OCI-LY3 (cell line): ENCODE measurements around the gene SLC2A6.

ENCODE experiments used
- H2AFZ ChIP-seq: fragments of 200-600, 300-600 bp; shearing (Covaris generic); 2 replicates; pipeline ENCODE4 v1.6.0; 2014; ENCODE audit warnings: antibody characterized with exemption, low read depth, low read length
- H3K27ac ChIP-seq: fragments of 200-600, 300-600 bp; sonication (generic); 2 replicates; pipeline ENCODE4 v1.5.1; 2014; ENCODE audit warnings: mild to moderate bottlenecking, low read length, moderate library complexity, mixed read lengths
- H3K27me3 ChIP-seq: fragments of 200-600, 300-600 bp; sonication (generic); 2 replicates; pipeline ENCODE4 v1.6.1; 2014; ENCODE audit warnings: low read depth, low read length, mixed read lengths
- H3K36me3 ChIP-seq: fragments of 200-600, 300-600 bp; sonication (generic); replicated peaks from 2 replicates; pipeline ENCODE3; 2014; ENCODE audit warnings: low read depth, low read length, mixed read lengths
- H3K4me1 ChIP-seq: fragments of 300-600, 200-600 bp; sonication (generic); 2 replicates; pipeline ENCODE4 v1.6.1; 2014; ENCODE audit warnings: low read length, mixed read lengths
- H3K4me2 ChIP-seq: fragments of 200-600, 300-600 bp; sonication (generic); 2 replicates; pipeline ENCODE4 v1.6.1; 2014; ENCODE audit warnings: low read length, mixed read lengths
- H3K4me3 ChIP-seq: fragments of 300-600, 200-600 bp; sonication (generic); 2 replicates; pipeline ENCODE4 v1.5.1; 2014; ENCODE audit warnings: antibody characterized with exemption, mild to moderate bottlenecking, low read length, moderate library complexity
- H3K79me2 ChIP-seq: fragments of 300-600, 200-600 bp; shearing (Covaris generic); 2 replicates; pipeline ENCODE4 v1.6.1; 2014; ENCODE audit warnings: mild to moderate bottlenecking, low read length, mixed read lengths
- H3K9ac ChIP-seq: fragments of 300-600, 200-600 bp; shearing (Covaris generic); 2 replicates; pipeline ENCODE4 v1.6.0; 2014; ENCODE audit warnings: mild to moderate bottlenecking, low read length, moderate library complexity
- H3K9me3 ChIP-seq: fragments of 200-600, 300-600 bp; shearing (Covaris generic); 2 replicates; pipeline ENCODE4 v1.6.1; 2014; ENCODE audit warnings: low read length, mixed read lengths; ENCODE audit not compliant: insufficient read depth
- H4K20me1 ChIP-seq: fragments of 200-600, 300-600 bp; sonication (generic); 2 replicates; pipeline ENCODE4 v1.6.1; 2016; ENCODE audit warnings: low read length, mixed read lengths; ENCODE audit not compliant: insufficient read depth
- EZH2phosphoT487 ChIP-seq: fragments of 200-600 bp; shearing (Covaris generic); IDR thresholded peaks from 2 replicates; pipeline ENCODE4 v1.6.1; 2018; ENCODE audit warnings: antibody characterized with exemption, mixed run types, low read depth
- TF ChIP-seq, protein P1 (sequence below): fragments of 200-600, 300-600 bp; sonication (generic); IDR thresholded peaks from 2 replicates; pipeline ENCODE4 v1.5.1; 2014; ENCODE audit warnings: antibody characterized with exemption, low read length, low read depth

The SLC2A6 gene

GRCh38 chr9:133492061-133493021 lies 13.4 kb upstream of the SLC2A6 start:
- H3K36me3 ChIP-seq = no peaks in the 10 kb centered on the region
- no peak overlapping the region for H3K9ac ChIP-seq
- no peaks in the 10 kb centered on the region for H3K79me2 ChIP-seq

GRCh38 chr9:133491656-133491925 lies 12.7 kb upstream of the SLC2A6 start:
- no peaks in the 10 kb centered on the region for H3K9me3 ChIP-seq
- no peak overlapping the region for H3K4me2 ChIP-seq
- no peaks in the 10 kb centered on the region for H4K20me1 ChIP-seq
- H3K27ac ChIP-seq = no peak overlapping the region
- H3K36me3 ChIP-seq = no peaks in the 10 kb centered on the region
- peaks cover 13% of the 10 kb centered on the region for H3K27me3 ChIP-seq
- no peak overlapping the region for H3K9ac ChIP-seq
- H2AFZ ChIP-seq = no peak overlapping the region
- no peaks in the 10 kb centered on the region for H3K4me1 ChIP-seq
- H3K4me3 ChIP-seq = no peak overlapping the region
- TF ChIP-seq, protein P1, sequence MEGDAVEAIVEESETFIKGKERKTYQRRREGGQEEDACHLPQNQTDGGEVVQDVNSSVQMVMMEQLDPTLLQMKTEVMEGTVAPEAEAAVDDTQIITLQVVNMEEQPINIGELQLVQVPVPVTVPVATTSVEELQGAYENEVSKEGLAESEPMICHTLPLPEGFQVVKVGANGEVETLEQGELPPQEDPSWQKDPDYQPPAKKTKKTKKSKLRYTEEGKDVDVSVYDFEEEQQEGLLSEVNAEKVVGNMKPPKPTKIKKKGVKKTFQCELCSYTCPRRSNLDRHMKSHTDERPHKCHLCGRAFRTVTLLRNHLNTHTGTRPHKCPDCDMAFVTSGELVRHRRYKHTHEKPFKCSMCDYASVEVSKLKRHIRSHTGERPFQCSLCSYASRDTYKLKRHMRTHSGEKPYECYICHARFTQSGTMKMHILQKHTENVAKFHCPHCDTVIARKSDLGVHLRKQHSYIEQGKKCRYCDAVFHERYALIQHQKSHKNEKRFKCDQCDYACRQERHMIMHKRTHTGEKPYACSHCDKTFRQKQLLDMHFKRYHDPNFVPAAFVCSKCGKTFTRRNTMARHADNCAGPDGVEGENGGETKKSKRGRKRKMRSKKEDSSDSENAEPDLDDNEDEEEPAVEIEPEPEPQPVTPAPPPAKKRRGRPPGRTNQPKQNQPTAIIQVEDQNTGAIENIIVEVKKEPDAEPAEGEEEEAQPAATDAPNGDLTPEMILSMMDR = no peak
- no peak for TF ChIP-seq EZH2phosphoT487
- H3K79me2 ChIP-seq = no peaks in the 10 kb centered on the region

More at GRCh38 chr9:133492061-133493021, 13.4 kb upstream of the SLC2A6 start:
- Histone ChIP-seq H3K9me3 (no peaks in the 10 kb centered on the region), H3K27me3 (peaks cover 13% of the 10 kb centered on the region), H3K27ac (no peak overlapping the region), H3K4me3 (no peak overlapping the region), H4K20me1 (no peaks in the 10 kb centered on the region), H2AFZ (no peak overlapping the region), H3K4me2 (no peak overlapping the region), H3K4me1 (no peaks in the 10 kb centered on the region)
- TF ChIP-seq, protein P1 = no peak
- no peak for TF ChIP-seq EZH2phosphoT487

DNA sequence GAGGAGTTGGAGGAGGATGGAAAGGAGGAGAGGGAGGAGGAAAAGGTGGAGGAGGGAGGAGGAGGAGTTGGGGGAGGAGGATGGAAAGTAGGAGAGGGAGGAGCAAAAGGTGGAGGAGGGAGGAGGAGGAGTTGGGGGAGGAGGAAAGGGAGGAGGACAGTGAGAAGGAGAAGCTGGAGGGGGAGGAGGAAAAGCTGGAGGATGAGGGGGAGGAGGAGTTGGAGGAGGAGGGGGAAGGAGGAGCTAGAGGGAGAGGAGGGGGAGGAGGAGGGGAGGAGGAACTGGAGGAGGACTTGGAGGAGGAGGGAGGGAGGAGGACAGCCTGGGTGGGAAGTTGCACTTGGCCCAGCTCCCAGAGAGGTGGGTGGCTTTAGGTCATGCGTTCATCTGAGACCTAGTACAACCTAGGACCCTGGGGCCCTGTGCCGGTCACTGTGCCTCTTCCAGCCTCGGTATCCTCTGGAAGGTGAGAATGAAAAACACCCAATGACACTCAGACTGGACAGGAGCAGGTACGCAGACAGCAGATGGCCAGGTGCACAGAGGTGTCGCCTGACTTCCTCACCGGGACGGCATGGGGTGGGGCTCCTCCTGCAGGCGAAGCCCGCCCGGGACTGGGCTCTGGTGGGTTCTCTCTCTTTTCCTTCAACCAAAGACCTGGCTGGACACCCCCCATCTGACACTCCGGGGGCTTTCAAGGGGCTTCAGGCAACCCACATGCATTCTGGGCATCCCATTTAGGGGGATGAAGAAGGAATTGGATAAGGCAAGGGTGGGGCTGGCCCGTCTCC lies 12.2 kb upstream of the SLC2A6 start:
- peaks cover 13% of the 10 kb centered on the region for H3K27me3 ChIP-seq
- no peak overlapping the region for H3K4me3 ChIP-seq
- no peak overlapping the region for H3K27ac ChIP-seq
- no peak overlapping the region for H3K9ac ChIP-seq
- no peaks in the 10 kb centered on the region for H4K20me1 ChIP-seq
- H3K36me3 ChIP-seq = no peaks in the 10 kb centered on the region
- H3K4me1 ChIP-seq = peaks cover 2% of the 10 kb centered on the region
- no peaks in the 10 kb centered on the region for H3K79me2 ChIP-seq
- H3K4me2 ChIP-seq = no peak overlapping the region
- TF ChIP-seq, protein P1 = no peak
- no peak for TF ChIP-seq EZH2phosphoT487
- no peak overlapping the region for H2AFZ ChIP-seq
- no peaks in the 10 kb centered on the region for H3K9me3 ChIP-seq

DNA sequence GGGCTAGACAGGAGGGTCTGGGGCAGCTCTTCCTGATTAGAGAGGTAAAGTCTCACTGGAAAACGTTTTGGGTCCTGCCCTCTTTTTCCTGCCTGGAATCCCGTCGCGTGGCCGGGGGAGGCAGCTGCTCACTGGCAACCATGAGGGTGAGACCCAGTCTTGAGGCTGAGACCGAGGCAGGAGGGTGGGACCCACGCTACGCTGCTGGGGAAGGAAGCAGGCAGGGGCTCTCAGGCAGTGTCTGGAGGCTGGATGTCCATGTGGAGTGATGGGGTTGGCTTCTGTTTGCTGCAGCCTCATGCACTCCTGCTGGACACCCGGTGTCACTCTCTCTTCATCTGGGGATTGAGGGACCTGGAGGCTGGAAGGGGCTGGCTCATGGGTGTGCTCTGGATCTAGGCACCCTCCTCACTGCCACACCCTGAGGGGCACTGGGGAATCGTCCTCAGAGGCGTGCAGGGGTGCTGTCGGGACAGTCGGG lies 11.3 kb upstream of the SLC2A6 start:
- Histone ChIP-seq H3K36me3 (no peaks in the 10 kb centered on the region), H3K4me2 (no peak overlapping the region), H3K9ac (no peak overlapping the region), H2AFZ (no peak overlapping the region), H3K27me3 (peaks cover 13% of the 10 kb centered on the region), H4K20me1 (no peaks in the 10 kb centered on the region), H3K9me3 (no peaks in the 10 kb centered on the region), H3K79me2 (no peaks in the 10 kb centered on the region), H3K4me1 (peaks cover 8% of the 10 kb centered on the region), H3K27ac (no peak overlapping the region), H3K4me3 (no peak overlapping the region)
- TF ChIP-seq EZH2phosphoT487 = no peak
- TF ChIP-seq, protein P1 = no peak
